IPS DF 4.7 (cell line): ENCODE measurements around the gene DPY19L2.
"Not testable (repeated sequence)": the region's sequence is repeated elsewhere in the genome, so short reads cannot be mapped to it uniquely, and the experiment has no call there.

ENCODE experiments used
- DNase-seq: peaks from one replicate; pipeline ENCODE4 v3.0.0-alpha.2; 2013; ENCODE audit warnings: low spot score; ENCODE audit errors: extremely low read depth

The DPY19L2 gene

DNA sequence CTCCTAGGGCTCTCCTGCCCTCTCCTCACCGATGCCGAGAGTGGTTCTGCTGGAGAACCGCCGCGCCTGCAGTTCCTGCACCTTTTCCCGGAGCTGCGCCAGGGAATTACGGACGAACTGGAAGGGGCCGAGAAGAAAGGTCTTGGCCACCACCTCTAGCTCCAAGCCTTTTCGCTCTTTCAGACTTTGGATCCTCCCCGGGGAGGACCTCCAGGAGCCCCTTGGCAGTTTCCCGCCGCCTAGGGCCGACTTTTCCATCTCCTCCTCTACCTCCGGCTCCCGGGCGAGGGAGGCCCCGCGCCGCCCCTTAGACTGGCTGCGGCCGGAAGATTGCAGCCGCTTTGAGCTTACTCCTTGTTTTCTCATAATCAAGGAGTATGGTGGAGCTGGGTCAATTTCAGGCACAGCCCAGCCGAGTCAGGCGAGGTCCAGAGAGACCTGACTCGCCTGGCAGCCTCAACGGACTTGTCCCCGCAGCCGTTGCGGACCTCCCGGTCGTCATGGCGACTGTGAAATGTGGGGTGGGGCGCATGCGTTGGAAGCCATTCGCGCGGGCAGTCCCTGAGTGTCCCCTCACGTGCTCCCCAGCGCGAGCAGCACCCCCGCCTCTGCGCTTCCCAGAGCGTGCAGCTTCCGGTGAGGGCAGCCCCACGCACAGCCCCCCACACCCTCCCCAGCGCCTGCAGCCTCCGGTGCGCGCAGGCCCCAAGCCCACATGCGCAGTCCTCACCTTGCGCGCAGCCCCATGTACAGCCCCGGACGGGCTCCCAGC lies at the start of gene DPY19L2:
Gene DPY19L2 (minus strand): TSS at position 466 of the 772 bp plus-strand sequence. CDS start 100 bp downstream, at position 366.
- no peak for DNase-seq

DNA sequence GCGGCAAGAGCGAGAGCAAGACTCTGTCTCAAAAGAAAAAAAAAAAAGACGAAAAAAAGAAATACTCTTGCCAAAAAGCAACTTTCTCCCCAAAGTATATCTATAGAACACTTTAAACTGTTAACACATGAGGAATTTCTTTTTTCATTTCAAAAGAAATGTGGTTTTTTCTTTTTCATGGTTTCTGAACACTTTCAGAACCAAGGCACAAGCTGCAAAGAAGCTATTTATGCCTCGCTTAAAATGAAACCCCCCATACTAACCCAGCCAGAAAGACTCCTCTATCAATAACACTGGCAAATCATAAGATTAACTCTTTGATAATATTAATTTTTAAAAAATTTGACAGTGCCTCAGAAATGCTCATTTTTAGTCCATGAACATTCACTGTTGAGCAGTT lies 48.6 kb upstream of the DPY19L2 start:
- DNase-seq = not testable (repeated sequence)

DNA sequence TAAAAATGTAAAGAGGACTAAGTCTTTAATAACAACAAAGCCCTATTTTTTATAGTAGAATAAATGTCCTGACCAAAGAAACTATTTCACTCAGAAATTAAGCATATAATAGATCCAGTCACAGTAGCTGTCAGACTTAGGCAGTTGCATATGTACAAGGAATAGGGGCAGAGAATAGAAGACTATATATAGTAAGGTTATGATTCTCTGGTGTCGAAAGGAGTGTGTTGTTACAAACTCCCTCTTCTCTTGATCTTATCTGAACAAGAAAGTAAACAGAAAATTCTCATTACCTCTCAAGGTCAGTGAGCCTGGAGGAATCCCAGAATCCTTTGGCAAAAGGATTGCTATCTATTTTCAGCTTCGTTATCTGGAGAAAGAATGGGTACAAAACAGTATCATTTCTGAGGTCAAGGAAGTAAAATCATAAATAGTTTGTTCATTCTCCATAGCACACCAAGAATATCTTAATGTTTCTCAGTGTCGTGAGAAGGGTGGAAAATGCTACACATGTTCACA lies 46.9 kb upstream of the DPY19L2 start:
- DNase-seq = not testable (repeated sequence)

DNA sequence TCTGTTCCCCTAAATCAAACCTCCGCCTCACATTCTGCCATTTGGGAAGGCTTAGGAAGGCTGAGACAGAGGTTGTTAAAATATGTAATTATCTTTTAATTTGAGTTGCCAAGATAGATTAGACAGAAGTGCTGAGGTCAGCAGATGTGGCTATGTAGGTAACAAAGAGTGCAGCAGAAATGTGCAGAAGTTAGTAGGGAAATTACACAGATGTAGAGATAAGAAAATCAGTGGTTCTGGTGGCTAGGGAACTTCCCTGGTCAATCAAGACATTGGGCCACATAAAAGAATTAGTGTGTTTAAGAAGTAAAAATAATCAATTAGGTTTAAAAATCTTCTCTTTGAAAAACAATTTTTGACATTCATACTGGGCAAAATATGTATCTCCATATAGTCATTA lies 46.1 kb upstream of the DPY19L2 start:
- not testable (repeated sequence) for DNase-seq

DNA sequence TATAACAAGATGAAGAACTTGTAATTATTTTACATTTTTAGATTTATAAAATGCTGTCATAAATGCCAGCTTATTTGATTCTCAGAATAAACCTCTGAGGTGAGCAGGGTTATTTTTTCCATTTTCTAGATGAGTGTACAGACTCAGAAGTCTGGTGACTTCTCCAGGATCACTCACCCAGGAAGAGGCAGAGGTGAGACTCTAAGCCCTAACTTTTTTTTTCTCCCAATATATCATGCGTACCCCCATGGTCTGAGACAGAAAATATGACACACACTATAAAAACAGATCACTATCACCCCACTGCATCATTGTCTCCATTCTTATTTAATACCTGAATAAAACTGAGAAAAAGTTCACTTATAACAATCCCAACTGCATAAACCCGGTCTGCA lies 45.4 kb upstream of the DPY19L2 start:
- not testable (repeated sequence) for DNase-seq

DNA sequence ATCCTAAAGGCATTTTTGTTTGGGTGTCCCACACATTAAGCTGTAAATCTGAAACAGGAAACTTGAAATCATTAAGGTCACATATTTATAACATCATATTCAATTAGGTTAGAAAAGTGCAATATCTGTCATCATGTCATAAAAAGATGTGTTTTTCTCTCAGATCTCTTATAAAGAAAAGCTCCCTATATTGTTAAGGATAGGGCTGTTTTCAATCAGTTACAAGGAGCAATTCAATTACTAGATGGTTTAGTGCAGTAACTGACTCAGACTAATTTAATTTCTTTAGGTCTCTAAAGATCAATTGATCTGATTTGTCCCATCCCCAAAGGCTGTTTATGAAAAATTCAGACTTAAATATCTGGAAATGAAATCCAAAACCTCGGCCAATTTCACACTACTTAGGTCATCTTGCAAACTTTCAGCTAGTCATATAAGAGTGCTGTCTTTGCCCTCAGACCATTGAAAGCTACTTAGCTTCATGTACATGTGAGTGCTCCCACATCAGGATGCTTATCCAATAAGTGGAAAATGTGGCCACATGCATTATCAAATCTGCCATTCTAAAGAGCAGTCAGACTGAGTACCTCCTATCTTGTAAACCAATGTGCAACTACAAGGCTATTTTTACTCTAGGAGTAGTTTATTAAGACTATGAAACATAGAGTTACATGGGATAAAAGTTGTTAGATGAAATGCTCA lies 44.8 kb upstream of the DPY19L2 start:
- not testable (repeated sequence) for DNase-seq

DNA sequence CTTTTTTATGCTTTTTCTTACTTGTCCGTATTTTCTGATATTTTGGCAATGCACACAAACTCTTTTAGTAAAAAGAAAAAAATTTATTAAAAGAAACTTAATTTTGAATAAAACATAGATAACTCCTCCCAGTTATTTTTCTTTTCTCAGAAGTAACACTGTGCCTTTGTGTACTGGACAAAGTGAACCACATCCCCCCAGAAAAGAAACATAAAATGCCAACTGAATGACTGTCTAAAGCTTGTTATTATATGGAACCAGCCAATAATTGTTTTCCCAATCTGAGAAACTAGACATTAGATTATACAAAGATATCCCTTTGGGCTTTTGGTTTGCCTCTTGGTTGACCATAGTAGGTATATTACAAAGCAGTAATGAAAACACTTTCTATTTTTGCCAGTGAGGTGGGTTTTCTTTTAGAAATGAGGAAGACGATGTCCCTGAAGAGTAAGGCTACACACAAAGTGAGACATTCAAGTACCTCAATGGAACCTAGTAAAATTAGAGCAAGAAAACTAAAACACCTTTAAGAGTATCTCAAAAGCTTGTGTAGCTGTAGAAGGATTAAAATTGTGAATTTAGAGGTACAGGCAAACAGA lies 44.2 kb upstream of the DPY19L2 start:
- DNase-seq = not testable (repeated sequence)

DNA sequence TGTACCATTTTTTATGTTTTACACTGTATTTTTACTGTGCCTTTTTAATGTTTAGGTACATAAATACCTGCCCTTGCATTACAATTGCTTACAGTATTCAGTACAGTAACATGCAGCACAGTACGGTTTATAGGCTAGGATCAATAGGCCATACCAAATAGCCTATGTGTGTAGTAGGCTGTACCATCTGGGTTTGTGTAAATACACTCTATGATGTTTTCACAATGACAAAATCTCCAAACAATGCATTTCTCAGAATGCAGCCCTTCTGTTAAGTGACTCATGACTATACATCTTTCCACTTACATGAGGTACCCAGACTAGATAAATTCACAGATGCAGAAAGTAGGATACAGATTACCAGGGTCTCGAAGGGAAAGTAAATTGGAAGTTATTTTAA lies 43.0 kb upstream of the DPY19L2 start:
- not testable (repeated sequence) for DNase-seq

DNA sequence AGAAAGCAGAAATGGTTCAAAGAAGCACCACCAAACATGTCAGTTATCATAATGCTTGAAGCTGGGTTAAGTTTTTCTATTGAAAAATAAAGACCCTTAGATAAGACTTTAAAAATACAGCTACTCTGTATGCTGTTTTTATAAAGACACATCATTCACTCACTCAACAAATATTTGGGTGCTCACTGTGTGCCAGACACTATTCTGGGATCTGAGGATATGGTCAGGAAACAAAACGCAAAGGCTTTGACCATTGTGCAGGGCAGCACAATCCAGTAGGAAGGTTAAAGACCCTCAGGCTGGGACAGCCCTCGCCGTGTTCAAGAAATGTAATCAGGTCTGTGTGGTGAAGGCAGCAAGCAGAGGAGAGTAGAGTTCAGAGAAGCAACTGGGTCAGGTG lies 38.0 kb upstream of the DPY19L2 start:
- no peak for DNase-seq

DNA sequence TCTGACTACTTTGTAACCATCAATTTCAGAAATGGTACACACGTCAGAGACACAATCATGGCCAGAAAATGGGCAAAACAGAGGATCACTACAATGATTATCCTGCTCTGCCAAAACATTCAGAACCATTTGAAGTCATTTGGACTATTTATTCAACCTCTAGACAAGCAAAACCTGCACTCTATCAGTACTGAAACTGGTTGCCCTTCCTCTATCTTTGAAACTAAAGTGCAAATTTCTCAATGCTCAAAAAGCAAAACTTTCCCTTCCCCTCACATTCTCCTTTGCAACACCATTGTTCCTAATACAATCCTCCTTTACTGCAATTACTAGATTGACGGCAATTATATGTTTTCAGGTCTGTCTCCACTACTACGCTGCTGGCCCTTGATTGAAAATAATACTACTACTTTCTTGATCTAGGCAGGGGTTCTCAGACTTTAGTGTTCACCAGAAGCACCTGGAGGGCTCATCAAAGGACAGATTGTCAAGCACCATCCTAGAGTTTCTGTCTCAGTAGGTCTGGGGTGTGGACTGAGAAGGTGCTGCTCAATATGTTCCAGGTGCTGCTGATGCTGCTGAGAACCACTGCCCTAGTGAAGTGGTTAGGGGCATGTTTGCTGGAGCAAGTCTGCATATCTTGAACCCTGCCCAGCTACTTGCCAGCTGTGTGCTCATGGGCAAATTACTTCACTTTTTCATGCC lies 31.5 kb upstream of the DPY19L2 start:
- not testable (repeated sequence) for DNase-seq

DNA sequence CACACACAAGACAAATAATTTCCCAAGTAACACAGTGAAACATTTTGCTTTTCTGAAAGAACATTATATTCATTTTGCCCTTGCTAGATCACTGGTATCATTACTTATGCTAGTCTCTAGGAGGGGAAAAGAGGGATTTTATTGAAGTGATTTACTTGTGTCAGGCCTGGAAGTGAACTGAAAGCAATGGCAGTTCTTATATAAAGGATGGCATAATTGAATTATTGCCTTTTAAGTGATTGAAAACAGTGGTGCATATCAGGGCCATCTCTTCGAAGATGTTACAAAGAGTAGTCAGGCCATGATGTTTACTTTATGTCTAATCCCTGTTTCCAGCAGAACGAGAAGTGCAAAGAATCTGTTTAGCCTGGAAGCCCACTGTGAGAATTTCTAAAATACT lies 30.7 kb upstream of the DPY19L2 start:
- not testable (repeated sequence) for DNase-seq

DNA sequence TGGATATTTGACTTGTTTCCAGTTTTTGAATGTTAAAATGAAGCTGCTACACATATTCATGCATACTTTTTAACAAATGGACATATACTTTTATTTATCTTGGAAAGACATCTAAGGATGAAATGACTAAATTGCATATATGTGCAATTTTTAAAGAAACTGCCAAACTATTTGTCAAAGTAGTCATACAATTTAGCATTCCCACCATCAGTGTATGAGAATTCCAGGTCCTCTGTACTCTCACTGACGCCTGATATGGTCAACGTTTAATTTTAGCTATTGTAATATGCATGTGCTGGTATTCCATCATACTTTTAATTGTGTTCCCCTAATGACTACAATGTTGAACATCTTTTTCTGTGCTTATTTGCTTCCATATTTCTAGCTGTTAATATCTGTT lies 22.5 kb upstream of the DPY19L2 start:
- not testable (repeated sequence) for DNase-seq

DNA sequence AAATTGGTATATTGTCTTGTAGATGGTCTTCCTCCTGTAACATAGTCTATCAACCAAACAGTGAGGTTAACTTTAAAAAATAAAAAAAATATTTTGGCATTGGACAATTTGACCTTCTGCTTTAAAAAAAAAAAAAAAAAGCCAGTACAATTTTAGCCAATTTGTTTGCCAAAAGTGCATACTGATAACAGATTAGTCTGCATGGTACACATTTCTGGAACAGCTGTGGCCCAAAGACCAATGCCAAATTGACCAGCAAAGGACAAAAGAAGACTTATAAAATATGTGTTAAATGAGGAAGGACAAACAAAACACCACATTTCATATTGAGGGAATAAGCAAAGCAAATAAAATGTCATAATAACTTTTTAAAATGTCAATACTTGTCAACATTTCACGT lies 20.8 kb upstream of the DPY19L2 start:
- not testable (repeated sequence) for DNase-seq

DNA sequence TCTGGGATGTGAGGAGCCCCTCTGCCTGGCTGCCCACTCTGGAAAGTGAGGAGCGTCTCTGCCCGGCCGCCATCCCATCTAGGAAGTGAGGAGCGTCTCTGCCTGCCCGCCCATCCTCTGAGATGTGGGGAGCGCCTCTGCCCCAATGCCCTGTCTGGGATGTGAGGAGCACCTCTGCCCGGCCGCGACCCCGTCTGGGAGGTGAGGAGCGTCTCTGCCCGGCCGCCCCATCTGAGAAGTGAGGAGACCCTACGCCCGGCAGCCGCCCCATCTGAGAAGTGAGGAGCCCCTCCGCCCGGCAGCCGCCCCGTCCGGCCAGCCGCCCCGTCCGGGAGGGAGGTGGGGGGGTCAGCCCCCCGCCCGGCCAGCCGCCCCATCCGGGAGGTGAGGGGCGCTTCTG lies 18.3 kb upstream of the DPY19L2 start:
- not testable (repeated sequence) for DNase-seq

DNA sequence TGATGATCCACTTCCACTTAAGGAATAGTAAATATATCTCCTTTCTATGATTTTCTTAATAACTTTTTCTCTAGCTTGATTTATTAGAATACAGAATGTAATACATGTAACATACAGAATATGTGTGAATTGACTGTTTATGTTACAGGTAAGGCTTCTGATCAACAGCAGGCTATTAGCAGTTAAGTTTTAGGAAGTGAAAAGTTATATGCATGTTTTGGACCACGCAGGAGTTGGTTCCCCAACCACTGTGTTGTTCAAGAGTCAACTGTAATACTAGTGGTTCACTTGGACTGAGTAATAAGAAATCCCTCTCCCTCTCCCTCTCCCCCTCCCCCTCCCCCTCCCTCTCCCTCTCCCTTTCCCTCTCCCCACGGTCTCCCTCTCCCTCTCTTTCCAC lies 17.5 kb upstream of the DPY19L2 start:
- DNase-seq = not testable (repeated sequence)

DNA sequence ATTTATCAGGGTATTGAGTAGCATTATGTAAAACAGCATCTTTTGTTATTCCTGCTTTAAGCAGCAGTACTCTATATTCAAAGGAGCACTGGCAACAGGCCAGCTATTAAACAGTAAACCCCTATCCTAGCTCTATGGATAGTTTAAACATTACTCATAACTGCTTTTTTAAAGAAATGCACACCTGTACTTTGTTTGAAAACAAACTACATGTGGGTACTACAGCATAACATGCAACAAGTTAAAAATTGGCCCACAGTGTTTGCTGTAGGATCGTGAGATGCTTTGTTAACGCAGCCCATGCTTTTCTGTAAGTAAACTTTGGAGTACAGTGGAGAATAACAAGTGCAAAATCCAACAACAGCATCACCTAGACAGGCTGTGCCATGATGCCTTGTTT lies 14.3 kb upstream of the DPY19L2 start:
- not testable (repeated sequence) for DNase-seq

DNA sequence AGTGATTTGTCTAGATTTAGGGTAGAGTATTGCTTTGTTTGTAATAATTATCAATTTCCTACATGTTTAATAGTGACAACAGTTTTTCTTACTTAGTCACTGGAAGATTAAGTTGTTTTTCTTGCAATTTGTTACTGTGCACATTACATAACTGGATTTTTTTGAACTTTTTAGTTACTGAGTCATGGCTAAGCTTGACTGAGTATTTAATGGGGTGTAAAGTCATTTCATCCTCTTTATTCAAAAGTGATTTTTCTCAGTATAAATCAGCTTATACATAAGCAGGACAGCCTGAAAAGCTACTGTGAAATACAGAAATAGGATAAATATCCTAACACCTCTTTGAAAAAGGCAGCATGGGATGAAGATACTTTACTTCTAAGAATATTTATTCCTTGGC lies 12.5 kb upstream of the DPY19L2 start:
- DNase-seq = not testable (repeated sequence)

DNA sequence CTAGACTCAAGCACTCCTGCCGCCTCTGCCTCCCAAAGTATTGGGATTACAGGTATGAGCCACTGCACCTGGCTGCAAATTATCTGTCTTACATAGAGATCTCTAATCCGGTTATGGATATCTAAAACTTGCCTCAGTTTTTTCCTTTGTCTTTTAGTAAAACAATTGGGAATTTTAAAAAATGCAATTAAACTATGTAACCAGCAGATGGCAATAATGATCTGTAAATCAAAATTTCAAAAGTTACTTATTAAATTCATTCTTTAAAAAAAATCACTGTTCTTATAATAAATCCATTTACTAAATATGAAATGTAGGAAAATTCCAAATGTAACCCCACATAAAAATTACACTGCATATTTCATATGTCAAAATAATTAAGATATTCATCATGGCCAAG lies 4.3 kb upstream of the DPY19L2 start:
- DNase-seq = not testable (repeated sequence)

DNA sequence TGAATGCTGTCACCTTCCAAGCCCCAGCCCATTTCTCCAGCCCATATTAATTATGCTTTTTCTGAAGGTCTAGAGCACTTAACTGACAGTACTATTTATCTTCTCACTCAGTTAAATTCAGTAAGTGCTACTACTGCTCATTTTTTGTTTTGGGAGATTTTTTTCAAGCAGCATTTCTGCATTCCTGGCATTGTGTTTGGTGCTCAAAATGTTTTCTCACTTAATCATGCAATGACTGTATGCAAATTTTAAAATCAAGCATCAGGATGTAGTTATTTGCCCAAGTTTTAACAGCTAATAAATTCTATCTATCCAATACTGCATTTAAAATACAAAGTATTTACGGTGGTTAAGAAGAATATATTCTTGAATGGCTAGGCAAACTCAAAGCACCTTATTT lies 1.6 kb upstream of the DPY19L2 start:
- DNase-seq = not testable (repeated sequence)

DNA sequence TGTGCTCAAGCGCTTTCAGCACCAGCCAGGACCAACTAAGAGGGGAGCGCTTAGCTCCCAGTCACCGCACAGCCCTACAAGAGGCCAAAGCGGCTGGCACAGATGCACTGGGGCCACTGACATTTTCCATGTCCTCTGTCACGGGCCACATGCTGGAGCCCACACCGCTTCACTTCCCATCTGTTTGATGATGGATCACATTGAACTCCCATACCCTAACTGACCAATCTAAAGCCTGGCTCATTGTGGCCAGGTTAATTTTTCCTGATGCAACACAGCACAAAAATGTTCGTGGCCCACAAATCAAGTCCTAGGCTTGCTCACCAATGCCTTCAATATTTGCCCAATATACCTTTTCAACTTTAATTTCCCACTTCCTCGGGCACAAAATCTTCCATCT lies 1.1 kb upstream of the DPY19L2 start:
- DNase-seq = not testable (repeated sequence)

DNA sequence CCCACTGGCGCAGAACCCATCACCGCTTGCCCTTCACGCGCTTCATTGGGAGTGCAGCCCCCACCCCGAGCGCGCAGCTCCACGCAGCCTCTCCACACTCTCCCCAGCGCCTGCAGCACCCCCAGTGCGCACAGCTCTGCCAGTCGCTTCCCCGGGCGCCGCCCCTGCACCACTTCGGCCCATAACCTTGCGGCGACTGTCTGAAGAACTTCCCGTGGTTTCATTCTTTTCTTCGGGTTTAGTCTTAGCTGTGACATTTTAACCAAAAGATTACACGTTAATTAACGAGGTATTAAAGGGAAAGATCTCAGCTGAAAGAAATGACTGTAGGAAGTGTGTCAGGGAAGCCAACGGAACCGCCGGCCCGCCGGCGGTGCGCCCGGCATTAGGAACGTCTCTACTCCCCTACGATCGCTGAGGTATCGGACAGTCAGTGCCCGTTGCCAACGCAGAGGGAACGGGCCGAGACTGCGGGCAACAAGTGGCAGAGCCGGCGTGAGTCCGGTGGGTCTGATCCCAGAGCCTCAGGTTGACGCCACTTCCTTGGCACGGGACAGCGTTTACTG lies 590 bp upstream of the DPY19L2 start:
- DNase-seq = not testable (repeated sequence)
